ENCODE results near the gene C1QTNF9. TPM values are rescaled to one million over a fixed set of nuclear protein-coding genes. Genes with fewer than 3 reads are reported as not detected.
"Not testable (repeated sequence)": the region's sequence is repeated elsewhere in the genome, so short reads cannot be mapped to it uniquely, and the experiment has no call there.

The C1QTNF9 gene
- total RNA-seq, 1 donor from 2014 or later: 3.8 TPM

DNA sequence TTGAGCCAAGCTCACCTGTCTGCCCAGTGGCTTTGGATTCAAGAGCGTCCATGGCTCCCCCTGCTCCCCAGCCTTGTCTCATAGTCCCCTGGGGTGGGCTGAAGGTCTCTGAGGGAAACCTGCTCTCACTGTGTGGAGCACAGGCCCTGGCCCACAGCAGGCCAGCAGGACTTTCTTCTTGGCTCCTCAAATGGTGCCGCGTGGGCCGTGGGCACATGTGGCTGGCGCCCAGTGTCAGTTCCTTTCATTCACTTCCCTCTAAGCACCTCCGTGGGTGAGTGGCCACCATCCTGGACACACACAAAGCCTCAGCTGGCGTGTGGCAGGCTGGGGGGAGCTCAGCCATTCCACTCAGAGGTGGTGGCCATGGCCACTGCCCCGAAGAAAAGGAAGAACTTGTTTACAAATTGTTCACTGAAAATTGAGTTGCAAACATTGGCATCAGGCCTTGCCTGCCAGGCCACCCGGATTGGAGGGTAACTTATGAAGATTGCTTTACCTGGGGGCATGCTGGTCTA, 53.1 kb downstream of the C1QTNF9 start:
- no peak for DNase-seq

- no peak for DNase-seq
These were observed 55.8 kb downstream of the C1QTNF9 start for GRCh38 chr13:24365191-24365590.

- DNase-seq: not testable (repeated sequence)
These were observed 56.9 kb downstream of the C1QTNF9 start for GRCh38 chr13:24366315-24366714.

DNA sequence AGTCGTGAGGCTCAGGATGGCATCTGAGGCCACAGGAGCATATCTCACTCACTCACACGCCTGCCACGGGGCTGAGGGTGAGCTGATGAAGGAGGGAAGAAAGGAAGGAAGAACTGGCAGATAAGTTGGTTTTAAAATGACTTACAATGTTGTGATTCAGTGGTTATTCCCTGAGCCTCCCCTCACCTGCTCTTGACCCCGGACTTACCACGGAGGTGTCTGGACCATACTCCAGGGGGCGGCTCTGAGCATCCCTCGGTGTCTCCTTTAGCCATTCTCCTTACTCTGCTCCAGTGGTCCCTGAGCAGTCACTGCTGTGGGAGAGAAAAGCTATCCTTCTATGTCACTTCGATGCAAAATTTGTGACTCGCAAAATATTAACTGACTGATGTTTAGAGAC, 61.9 kb downstream of the C1QTNF9 start:
- DNase-seq: not testable (repeated sequence)

Other genes starting within 250 kb of the C1QTNF9 start
- gene SPATA13, start 148.9 kb upstream of the C1QTNF9 start, total RNA-seq: 11.3 TPM
- gene PARP4, start 203.2 kb downstream of the C1QTNF9 start, total RNA-seq: 37.0 TPM